Esophagus squamous epithelium (tissue), 5 donors: Measurements from ENCODE around the gene SHISA3. TPM values are rescaled to one million over a fixed set of nuclear protein-coding genes. Genes with fewer than 3 reads are reported as not detected.

Source experiments
- DNase-seq: peaks from one replicate; lab custom pipeline; 2025; lab: John Stamatoyannopoulos, UW
- H3K27ac ChIP-seq, 4 donors: fragments of 200-600 bp; sonication (generic); one replicate each; pipeline ENCODE4 v1.5.1; 2016 to 2019; ENCODE audit warnings: mild to moderate bottlenecking in 1 of 4
- H3K27me3 ChIP-seq, 4 donors: fragments of 200-600 bp; sonication (generic); 1 replicate in 3 of 4; 2 replicates in 1 of 4; pipeline versions ENCODE4 v1.5.1 to v1.6.0; 2017 to 2021; ENCODE audit warnings: antibody characterized with exemption in 1 of 4
- H3K36me3 ChIP-seq, 3 donors: fragments of 200-600 bp; sonication (generic); one replicate each; pipeline ENCODE4 v1.5.1; 2016 to 2019
- H3K4me1 ChIP-seq, 3 donors: fragments of 200-600 bp; sonication (generic); one replicate each; pipeline ENCODE4 v1.5.1; 2017 to 2019
- H3K4me3 ChIP-seq, 4 donors: fragments of 200-600 bp; sonication (generic); 1 replicate in 3 of 4; 2 replicates in 1 of 4; pipeline ENCODE4 v1.5.1; 2016 to 2019; ENCODE audit warnings: mild to moderate bottlenecking in 2 of 4, moderate library complexity in 1 of 4
- H3K9me3 ChIP-seq, 3 donors: fragments of 200-600 bp; sonication (generic); one replicate each; pipeline ENCODE4 v1.5.1; 2016 to 2019
- CTCF ChIP-seq, 6 experiments: fragments of 450-650 bp in 4 of 6; fragments of 200-600 bp in 2 of 6; sonication (generic) in 2 of 6; IDR thresholded peaks; one replicate each; pipeline ENCODE4 v1.5.1; 2016 to 2019; ENCODE audit warnings: antibody characterized with exemption in 6 of 6, mild to moderate bottlenecking in 4 of 6, moderate library complexity in 4 of 6
- POLR2A ChIP-seq, 4 donors: fragments of 450-650 bp; IDR thresholded peaks; one replicate each; pipeline ENCODE4 v1.6.1; 2017; ENCODE audit warnings: antibody characterized with exemption in 4 of 4, mild to moderate bottlenecking in 4 of 4, moderate library complexity in 3 of 4
- WGBS, 2 donors: methylation state at CpG; one replicate each; pipeline ENCODE4 v1.1.5; 2018; 5-methylcytosine and 5-hydroxymethylcytosine counted together
- intact Hi-C: fragments of 100-400 bp; cut with DNase I; formaldehyde crosslinking; loops from one replicate; pipeline ENCODE4 v1.15.0; 2022
- total RNA-seq, 4 donors: library from RNA; depleted of rRNA; stranded (reverse); fragments of >200 nt; gene quantifications; one replicate each; pipeline ENCODE4 v1.1.0, GENCODE V29; 2016
- donor health status: DM: yes; HTN: yes; CAD: no.

The SHISA3 gene
- total RNA-seq, 4 donors from 2014 or later: 0.18 to 1.5 (median 0.64) TPM; not detected in 1

DNA sequence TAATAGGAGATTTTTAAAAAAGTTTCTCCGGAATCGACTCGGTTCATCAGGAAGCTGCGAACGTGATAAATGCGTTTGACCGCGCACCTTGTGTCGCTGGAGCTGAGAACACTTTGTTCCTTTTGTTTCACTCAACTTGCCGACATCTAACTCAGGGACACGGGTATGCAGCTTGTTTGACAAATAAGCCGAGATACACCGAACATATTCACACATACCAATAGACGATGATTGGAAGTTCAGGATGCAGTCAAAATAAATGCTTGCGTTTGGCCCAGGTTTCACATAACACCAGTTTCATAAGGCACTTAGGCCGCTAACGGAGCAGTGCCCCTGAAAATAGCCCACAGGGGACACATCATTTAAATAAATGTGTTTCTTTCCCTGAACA lies 932 bp upstream of the SHISA3 start:
- Histone ChIP-seq H3K36me3 (no peaks in the 10 kb centered on the region), H3K4me3 (peak overlapping the region in 1 of 4 donors; percentile 71), H3K9me3 (no peaks in the 10 kb centered on the region), H3K27ac (no peak overlapping the region), H3K27me3 (peaks cover 15 to 76% (median 24%) of the 10 kb centered on the region in 4 donors), H3K4me1 (peaks cover 18 to 30% (median 24%) of the 10 kb centered on the region in 3 donors)
- 51 to 55% methylated on average over 17 of the region's 17 CpGs for WGBS, 2 donors
- intact Hi-C loops: no loop called here
- TF ChIP-seq POLR2A (IDR thresholded peaks at IDR 0.05): no peak
- DNase-seq: no peak

DNA sequence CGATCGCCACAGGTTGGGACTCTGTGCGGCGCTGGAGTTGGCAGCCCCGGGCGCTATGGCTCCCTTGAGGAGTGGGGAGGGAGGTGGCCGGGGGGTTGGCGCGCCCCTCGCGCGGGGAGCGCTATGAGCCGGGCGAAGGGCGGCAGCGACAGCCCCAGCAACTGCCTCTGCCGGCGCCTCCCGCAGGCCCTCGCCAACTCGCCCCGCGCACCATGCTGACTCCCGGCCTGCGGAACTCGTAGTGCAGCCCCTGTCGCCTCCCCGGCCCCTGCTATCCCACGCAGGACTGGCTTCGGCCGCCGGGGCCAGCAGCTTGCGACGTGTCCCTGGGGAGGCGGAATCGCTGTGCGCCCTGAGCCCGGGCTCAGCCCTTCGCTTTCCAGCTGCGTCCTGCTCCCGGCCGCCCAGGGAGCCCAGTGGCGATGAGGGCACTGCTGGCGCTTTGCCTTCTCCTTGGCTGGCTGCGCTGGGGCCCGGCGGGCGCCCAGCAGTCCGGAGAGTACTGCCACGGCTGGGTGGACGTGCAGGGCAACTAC lies 415 bp downstream of the SHISA3 start:
- DNase-seq: no peak
- Histone ChIP-seq H3K36me3 (no peaks in the 10 kb centered on the region), H3K4me1 (peaks cover 18 to 30% (median 24%) of the 10 kb centered on the region in 3 donors), H3K4me3 (peak overlapping the region; percentile 24 to 71 (median 45)), H3K27ac (peak overlapping the region in 2 of 4 donors; percentile 18 to 39), H3K9me3 (no peaks in the 10 kb centered on the region), H3K27me3 (peaks cover 15 to 82% (median 24%) of the 10 kb centered on the region in 4 donors)
- WGBS, 2 donors: no CpG with 5 or more reads among the region's 52 CpGs
- intact Hi-C loops: no loop called here
- TF ChIP-seq CTCF (IDR thresholded peaks at IDR 0.05) (no peak), POLR2A (IDR thresholded peaks at IDR 0.05) (no peak)

DNA sequence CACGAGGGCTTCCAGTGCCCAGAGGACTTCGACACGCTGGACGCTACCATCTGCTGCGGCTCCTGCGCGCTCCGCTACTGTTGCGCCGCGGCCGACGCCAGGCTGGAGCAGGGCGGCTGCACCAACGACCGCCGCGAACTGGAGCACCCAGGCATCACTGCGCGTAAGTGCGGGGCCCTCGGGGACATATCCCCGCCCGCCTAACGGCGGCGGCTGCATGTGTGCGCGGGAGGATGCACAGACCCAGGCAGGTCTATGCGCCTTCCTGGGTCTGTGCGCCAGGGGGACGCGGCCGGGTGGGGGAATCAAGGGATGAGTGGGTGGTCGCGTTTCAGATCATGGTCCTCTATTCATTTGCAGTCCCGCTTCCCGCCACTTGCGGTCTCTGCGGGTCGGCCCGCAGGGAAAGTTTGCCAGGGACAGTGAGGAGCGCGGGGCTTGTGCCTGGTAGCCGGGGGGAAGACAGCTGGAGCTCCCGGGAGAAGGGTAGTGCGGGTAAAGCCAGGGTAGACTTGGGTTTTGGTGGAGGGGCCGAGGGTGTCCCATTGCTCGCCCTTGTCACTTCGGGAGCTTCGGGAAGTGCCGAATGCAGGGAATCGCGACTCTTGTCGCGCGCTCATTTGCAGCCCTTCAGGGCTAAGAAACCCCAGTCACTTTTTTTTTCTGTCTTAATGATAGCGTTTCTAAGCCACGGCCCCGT lies 1.0 kb downstream of the SHISA3 start:
- DNase-seq: no peak
- Histone ChIP-seq H3K36me3 (no peaks in the 10 kb centered on the region), H3K27ac (peak overlapping the region in 2 of 4 donors; percentile 18 to 39), H3K9me3 (no peaks in the 10 kb centered on the region), H3K4me3 (peak overlapping the region; percentile 24 to 71 (median 45)), H3K27me3 (peaks cover 15 to 88% (median 24%) of the 10 kb centered on the region in 4 donors), H3K4me1 (peaks cover 18 to 30% (median 24%) of the 10 kb centered on the region in 3 donors)
- TF ChIP-seq POLR2A (IDR thresholded peaks at IDR 0.05) (no peak), CTCF (IDR thresholded peaks at IDR 0.05) (no peak)
- WGBS, 2 donors: 0% methylated on average over 3 to 21 of the region's 60 CpGs
- intact Hi-C loops: no loop called here

DNA sequence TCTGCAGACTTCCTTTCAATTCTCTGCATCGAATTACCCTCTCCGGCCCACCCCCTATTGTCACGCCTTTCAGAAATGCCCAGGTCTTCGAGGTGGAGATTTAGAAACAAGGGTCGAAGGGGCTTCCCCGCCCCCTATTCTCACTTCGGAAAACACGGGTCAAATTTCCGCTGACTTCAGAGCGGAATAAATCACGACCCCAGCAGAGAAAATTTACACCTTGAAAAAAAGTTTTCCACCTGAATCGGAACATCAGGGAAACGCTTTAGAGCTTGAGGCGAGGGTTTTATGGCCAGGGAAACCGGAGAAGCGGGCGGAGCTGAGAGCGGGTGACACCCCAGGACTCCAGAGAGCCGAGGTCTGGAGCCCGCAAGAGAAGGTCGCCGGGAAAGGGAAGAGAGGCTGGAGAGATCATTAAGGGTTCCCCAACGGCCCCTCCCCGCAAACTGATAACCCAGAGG lies 1.6 kb downstream of the SHISA3 start:
- Histone ChIP-seq H3K36me3 (no peaks in the 10 kb centered on the region), H3K27ac (no peak overlapping the region), H3K9me3 (no peaks in the 10 kb centered on the region), H3K27me3 (peaks cover 15 to 84% (median 24%) of the 10 kb centered on the region in 4 donors), H3K4me1 (peaks cover 18 to 30% (median 24%) of the 10 kb centered on the region in 3 donors), H3K4me3 (peak overlapping the region in 3 of 4 donors; percentile 41 to 71 (median 49))
- 11 to 15% methylated on average over 17 to 18 of the region's 24 CpGs for WGBS, 2 donors
- intact Hi-C loops: no loop called here
- TF ChIP-seq POLR2A (IDR thresholded peaks at IDR 0.05) (no peak), CTCF (IDR thresholded peaks at IDR 0.05) (no peak)
- DNase-seq: no peak

DNA sequence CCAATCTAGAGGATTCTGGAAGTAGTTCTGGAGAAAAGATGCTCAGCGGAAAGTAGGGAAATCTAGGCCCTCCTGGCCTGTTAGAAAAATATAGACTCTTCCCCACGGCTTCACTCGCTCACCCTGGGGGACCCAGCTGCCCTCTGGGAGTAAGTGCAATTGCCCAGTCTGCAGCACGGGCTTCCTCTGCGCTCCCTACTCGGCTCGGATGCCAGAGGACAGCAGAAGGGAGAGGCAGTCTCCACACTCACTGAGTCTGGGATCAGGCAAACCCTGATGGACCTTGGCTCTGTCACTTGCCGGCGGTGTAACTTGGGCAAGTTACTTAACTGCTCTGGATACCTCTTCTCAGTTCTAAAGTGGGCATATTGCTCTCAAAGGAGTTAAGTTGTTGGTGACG lies 2.1 kb downstream of the SHISA3 start:
- 39 to 44% methylated on average over 5 to 8 of the region's 10 CpGs for WGBS, 2 donors
- Histone ChIP-seq H3K27me3 (peaks cover 15 to 81% (median 24%) of the 10 kb centered on the region in 4 donors), H3K9me3 (no peaks in the 10 kb centered on the region), H3K27ac (no peak overlapping the region), H3K4me3 (peak overlapping the region in 2 of 4 donors; percentile 49 to 71), H3K4me1 (peaks cover 18 to 30% (median 24%) of the 10 kb centered on the region in 3 donors), H3K36me3 (no peaks in the 10 kb centered on the region)
- TF ChIP-seq CTCF (IDR thresholded peaks at IDR 0.05): no peak
- no peak for TF ChIP-seq POLR2A (IDR thresholded peaks at IDR 0.05)
- intact Hi-C loops: no loop called here
- DNase-seq: no peak
